Amniotic epithelial cell (primary cell): ENCODE results near the gene DGKQ.

ENCODE experiments used
- DNase-seq: peaks from one replicate; pipeline ENCODE4 v3.0.0-alpha.2; 2010; ENCODE audit warnings: low read depth

DGKQ gene

GRCh38 chr4:974668-975067 is 1.3 kb upstream of the DGKQ start:
- DNase-seq: no peak

DNA sequence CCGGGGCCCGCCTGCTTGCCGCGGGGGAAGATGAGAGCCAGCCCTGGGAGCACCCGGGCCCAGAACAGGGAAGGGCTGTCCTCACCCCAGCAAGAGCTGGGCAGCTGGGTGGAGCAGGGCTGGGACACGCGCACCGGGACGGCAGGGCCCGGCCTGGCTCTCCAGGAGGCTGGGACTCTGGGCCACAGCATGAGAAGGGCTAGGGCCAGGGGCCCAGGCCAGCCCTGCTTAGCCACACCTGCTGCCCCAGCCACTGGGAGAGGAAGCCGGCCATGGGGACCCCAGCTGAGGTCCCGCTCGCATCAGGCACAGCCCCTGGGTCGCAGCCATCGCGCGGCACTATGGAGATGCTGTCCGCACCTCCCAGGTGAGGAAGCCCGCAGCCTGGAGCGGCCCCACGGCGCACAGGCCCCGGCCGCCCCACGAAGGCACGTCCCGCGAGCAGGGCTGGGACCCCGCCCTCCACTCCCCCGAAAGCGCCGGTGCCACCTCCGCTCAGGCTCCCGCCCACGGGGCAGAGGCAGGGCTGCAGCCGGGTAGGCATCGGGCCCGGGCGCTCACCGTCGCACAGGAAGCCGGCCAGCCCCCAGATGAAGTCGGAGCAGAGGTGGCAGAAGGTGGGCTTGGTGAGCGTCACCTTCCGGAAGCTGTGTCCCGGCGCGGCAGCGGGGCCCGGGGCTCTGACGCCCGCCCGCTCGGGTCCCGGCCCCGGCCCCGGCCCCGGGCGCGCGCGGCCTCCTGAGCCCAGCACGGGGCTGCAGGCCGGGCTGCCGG is 531 bp downstream of the DGKQ start:
- DNase-seq: no peak

DNA sequence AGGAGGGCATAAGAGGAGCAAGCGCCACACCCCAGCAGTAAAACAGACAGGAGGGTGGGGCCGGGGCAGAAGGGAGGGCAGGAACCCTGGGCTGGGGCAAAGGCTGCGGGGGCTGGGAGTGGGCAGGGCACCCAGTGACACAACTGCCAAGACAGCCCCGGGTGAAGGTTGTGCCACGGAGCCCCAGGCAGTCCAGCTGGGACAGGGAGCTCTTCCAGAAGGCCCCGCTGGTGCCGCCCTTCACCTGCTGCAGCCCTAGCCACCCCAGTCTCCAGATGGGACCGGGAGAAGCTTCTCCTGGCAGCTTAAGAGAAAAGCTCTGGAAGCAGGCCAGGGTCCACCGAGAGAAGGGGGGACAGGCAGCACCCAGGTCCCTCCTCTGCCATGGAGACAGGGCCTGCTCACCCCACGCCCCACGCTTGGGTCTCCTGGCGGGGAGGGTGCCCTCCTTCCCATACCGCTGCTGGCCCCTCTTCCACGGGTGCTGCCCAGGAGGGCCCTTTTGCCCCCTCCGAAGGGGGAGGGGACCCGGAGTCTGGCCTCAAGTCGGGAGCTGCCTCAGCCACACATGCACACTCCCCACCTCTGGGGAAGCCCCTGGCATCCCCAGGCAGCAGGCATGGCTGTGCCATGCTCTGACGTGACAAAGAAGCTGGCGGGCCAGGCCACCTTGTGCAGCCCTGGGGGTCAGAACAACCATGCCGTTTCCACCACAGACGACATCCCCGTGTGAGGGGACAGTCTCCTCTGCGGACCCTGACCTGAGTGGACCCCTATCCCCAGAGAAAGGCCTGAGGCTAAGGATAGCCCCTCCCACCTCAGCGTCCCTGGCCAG is 1.5 kb downstream of the DGKQ start:
- no peak for DNase-seq

DNA sequence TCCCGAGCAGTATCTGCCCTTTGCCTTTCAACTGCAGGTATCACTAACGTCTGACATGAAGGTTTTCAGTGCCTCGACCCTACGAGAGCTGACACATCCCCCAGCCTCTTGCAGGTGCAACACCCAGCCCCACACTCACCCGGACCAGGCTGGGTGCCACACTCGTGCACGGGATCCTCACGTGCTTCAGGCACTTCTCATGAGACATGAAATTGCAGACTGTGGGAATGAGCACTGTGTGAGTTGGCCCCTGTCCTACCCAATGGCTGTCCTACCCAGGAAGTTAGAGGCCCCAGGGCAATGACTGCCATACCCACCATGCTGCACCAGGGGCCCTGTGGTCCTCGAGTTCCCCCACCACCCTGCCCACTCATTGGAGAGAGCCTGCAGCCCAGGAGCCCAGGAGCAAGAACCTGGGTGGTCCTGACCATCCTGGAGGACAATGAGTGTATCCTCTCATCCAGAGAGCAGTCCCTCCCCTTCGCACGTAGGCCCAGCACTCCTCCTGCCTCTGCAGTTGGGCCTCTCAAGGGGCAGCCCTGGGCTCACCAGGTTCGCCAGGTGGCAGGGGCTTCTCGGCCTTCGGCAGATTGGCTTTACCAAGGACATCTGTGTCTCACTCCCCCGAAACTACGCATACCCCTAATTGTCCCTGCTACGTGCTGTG is 2.4 kb downstream of the DGKQ start:
- no peak for DNase-seq

- no peak for DNase-seq
These were observed 3.2 kb downstream of the DGKQ start for GRCh38 chr4:970046-970745.

GRCh38 chr4:968621-969394 is 4.6 kb downstream of the DGKQ start:
- no peak for DNase-seq

- no peak for DNase-seq
These were observed 5.1 kb downstream of the DGKQ start for GRCh38 chr4:968221-968620.

DNA sequence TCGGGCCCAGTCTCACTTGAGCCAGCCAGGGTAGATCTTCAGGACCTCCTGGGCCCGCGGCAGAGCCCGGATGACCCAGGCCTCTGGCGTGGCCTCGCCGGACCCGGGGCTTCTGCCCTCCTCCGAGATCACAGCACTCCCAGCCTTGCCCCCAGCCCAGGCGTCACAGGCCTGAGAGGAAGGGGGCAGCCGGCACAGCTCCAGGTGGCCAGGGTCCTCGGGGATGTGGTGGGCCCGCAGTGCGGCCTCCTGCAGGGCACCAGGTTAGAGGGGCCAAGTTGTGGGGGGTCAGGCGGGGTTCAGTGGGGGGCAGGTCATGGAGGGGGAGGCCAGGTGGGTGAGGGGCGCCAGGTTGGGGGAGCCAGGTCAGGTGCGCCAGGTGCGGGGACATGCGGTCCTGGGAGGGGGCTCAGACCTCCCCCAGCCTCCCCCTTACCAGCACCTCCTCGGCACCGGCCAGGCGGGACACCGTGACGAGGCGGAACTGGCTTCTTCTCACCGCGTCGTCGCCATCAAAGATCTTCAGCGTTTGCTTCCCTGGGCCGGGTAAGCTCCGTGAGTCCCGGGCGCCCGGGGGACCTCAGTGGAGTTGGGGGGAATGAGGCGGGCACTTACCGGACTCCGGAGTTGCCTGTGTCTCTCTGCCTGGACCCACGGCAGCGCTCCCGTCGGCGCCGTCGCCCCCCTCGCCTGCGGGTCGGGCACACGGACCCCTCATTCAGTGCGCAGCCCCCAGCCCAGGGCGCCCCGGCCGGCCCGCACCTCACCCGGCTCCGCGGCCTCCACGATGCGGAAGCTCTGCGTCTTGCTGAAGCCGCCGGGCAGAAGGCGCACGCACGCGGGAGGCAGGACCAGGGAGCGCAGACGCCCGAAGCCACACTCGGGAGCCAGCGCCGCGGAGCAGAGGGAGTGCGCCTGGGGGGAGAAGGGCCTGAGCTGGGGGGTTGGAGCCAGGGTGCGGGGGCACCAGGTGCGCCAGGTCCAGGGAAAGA is 6.0 kb downstream of the DGKQ start:
- DNase-seq: peak; percentile 8

GRCh38 chr4:966266-967112 is 6.9 kb downstream of the DGKQ start:
- DNase-seq: no peak

DNA sequence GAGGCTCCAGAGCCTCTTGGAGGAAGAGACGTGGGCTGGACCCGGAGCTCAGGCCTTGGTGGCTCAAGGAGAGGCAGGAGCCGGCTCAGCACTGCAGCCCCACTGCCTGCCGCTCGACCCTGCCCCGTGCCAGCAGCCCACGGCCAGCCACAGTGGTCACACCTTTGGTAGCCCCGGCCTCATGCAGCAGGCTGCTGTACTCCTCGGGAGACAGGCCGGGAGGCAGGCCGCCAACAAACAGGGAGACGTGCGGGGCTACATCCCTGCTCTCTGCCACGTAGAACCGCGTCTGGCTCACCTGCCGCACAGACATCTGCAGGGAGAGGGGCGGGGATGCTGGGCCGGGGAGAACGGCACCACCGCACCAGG is 7.6 kb downstream of the DGKQ start:
- no peak for DNase-seq

GRCh38 chr4:965048-965765 is 8.2 kb downstream of the DGKQ start:
- DNase-seq: no peak

DNA sequence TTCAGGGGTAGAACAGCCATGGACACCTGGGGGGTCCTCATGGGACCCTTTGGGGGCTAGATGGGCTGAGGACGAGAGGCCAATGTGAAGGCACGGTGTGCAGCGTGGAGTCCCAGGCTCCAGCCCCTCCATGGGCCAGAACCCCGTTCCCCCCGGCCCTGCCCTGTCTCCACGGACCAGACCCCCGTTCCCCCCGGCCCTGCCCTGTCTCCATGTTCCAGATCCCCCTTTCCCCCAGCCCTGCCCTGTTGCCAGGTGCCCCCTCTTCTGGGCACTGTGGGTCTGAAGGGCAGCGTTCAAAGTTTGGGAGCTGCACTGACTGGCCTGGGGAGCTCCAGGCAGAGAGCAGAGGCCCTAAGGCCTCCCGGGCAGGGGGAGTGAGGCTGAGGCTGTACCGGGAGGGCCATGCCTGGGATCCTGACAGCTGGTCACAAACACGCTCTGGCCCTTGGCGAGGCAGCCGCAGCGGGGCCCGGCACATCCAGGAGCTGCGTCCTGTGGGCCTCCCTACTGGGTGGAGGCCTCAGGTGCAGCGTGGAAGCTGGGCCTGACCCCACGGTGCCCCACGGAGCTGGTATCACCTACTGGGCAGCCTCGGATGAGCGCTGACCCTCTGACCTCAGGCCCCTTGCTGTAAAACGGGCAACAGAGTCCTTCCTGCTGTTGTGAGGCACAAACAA is 8.9 kb downstream of the DGKQ start:
- DNase-seq: no peak

- no peak for DNase-seq
These were observed 9.8 kb downstream of the DGKQ start for GRCh38 chr4:963276-964225.

- DNase-seq: no peak
These were observed 10.8 kb downstream of the DGKQ start for GRCh38 chr4:962231-963208.

GRCh38 chr4:961351-962230 is 11.8 kb downstream of the DGKQ start:
- no peak for DNase-seq
